Measurements from ENCODE around the gene SASH1. TPM values are rescaled to one million over a fixed set of nuclear protein-coding genes. Genes with fewer than 3 reads are reported as not detected.

Gene SASH1
- total and polyA plus RNA-seq, 9 of the 15 experiments (the other 6 are each of a cell fraction or from before 2014, with no cell fraction given) = 0.35 to 3.5 (median 1.6) TPM

GRCh38 chr6:148404456-148405054 lies 61.9 kb downstream of the SASH1 start:
- CTCF ChIA-PET (ENCODE audit: low intra/inter-chr PET ratio) = no interaction called here
- 5% methylated on average over 6 of the region's 10 CpGs for WGBS (ENCODE audit: insufficient coverage, low coverage, missing lambda C conversion rate)
- TF ChIP-seq FOS (IDR thresholded peaks at IDR 0.05; ENCODE audit: extremely low read depth, insufficient read length) (no peak), ZNF3 (CRISPR knock-in tag; IDR thresholded peaks at IDR 0.05) (no peak), ZFX (CRISPR knock-in tag; IDR thresholded peaks at IDR 0.05) (no peak), GMEB1 (CRISPR knock-in tag; IDR thresholded peaks at IDR 0.05) (no peak), ZSCAN29 (IDR thresholded peaks at IDR 0.05) (no peak), ZNF23 (CRISPR knock-in tag; IDR thresholded peaks at IDR 0.05) (no peak), E2F1 (CRISPR knock-in tag; IDR thresholded peaks at IDR 0.05) (no peak), ZNF764 (CRISPR knock-in tag; IDR thresholded peaks at IDR 0.05; ENCODE audit: low read depth) (no peak), ZNF449 (CRISPR knock-in tag; IDR thresholded peaks at IDR 0.05) (no peak), ZNF165 (CRISPR knock-in tag; IDR thresholded peaks at IDR 0.05; ENCODE audit: borderline replicate concordance) (no peak), ZBTB11 (CRISPR knock-in tag; IDR thresholded peaks at IDR 0.05) (no peak)
- TF ChIP-seq, protein P1, sequence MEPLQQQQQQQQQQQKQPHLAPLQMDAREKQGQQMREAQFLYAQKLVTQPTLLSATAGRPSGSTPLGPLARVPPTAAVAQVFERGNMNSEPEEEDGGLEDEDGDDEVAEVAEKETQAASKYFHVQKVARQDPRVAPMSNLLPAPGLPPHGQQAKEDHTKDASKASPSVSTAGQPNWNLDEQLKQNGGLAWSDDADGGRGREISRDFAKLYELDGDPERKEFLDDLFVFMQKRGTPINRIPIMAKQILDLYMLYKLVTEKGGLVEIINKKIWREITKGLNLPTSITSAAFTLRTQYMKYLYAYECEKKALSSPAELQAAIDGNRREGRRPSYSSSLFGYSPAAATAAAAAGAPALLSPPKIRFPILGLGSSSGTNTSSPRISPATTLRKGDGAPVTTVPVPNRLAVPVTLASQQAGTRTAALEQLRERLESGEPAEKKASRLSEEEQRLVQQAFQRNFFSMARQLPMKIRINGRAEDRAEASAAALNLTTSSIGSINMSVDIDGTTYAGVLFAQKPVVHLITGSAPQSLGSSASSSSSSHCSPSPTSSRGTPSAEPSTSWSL (CRISPR knock-in tag; IDR thresholded peaks at IDR 0.05; ENCODE audit: borderline replicate concordance) = no peak

More at GRCh38 chr6:148404456-148405054, 61.9 kb downstream of the SASH1 start:
- POLR2A ChIA-PET = no interaction called here
- H3K9me3 ChIP-seq (replicated peaks; ENCODE audit: control insufficient read depth, insufficient read depth, low read depth, low read length) = no peaks in the 10 kb centered on the region
- H3K27me3 ChIP-seq (ENCODE audit: control insufficient read depth in 2 of 2, insufficient read depth in 2 of 2, low read length in 2 of 2) = peaks cover 16 to 34% of the 10 kb centered on the region in 2 experiments; a peak in 3 of 5 replicates
- no peak for DNase-seq (ENCODE audit: extremely low read depth in 1 of 4, low spot score in 3 of 4)
- no peak overlapping the region for H2AFZ ChIP-seq (ENCODE audit: low read depth, low read length)
- in situ Hi-C loops (cut with MboI) (no loop called here), intact Hi-C loops (cut with micrococcal nuclease) (no loop called here)
- no peaks in the 10 kb centered on the region for H4K20me1 ChIP-seq (replicated peaks; ENCODE audit: control insufficient read depth, insufficient read depth, low read length)
- FAIRE-seq = no peak
- H3K9me1 ChIP-seq (ENCODE audit: control insufficient read depth, insufficient read depth, low read length) = no peaks in the 10 kb centered on the region
- no peaks in the 10 kb centered on the region for H3K36me3 ChIP-seq (ENCODE audit: control insufficient read depth, insufficient read depth, low read length)
- no peak for ATAC-seq
- H3K4me1 ChIP-seq (replicated peaks in 1 of 2; ENCODE audit: control insufficient read depth in 2 of 2, insufficient read depth in 2 of 2, low read length in 2 of 2) = no peaks in the 10 kb centered on the region
- H3K4me3 ChIP-seq = no peak overlapping the region
- no peak overlapping the region for H3K27ac ChIP-seq (ENCODE audit: extremely low read depth, low read depth, low read length)
- H3K4me2 ChIP-seq (ENCODE audit: insufficient read depth, low read length) = no peak overlapping the region
- BruUV-seq (replicated peaks) = no TSS peak
- no peak overlapping the region for H3K9ac ChIP-seq (ENCODE audit: insufficient read depth in 1 of 2, low read depth in 2 of 2, low read length in 2 of 2)
- H3K79me2 ChIP-seq (ENCODE audit: control insufficient read depth, insufficient read depth, low read length) = no peaks in the 10 kb centered on the region
